Liver (tissue), 9 donors: ENCODE results near the gene EPSTI1. TPM values are rescaled to one million over a fixed set of nuclear protein-coding genes. Genes with fewer than 3 reads are reported as not detected.

Experiments used
- DNase-seq: peaks from one replicate; pipeline ENCODE4 v3.0.0-alpha.2; 2017; ENCODE audit warnings: low spot score
- H3K27ac ChIP-seq, 2 donors: one replicate each; pipeline ENCODE4 v1.7.0; 2013; ENCODE audit warnings: inconsistent platforms in 2 of 2, low read length in 2 of 2, control low read depth in 1 of 2, low read depth in 1 of 2, mild to moderate bottlenecking in 1 of 2
- H3K27me3 ChIP-seq, 4 donors: one replicate each; pipeline versions ENCODE4 v1.6.1 to v1.7.0; 2013; ENCODE audit warnings: low read length in 3 of 4, inconsistent platforms in 1 of 4, mild to moderate bottlenecking in 1 of 4, moderate library complexity in 1 of 4; ENCODE audit not compliant: control insufficient read depth in 4 of 4, insufficient read depth in 4 of 4
- H3K36me3 ChIP-seq, 4 donors: one replicate each; pipeline versions ENCODE4 v1.6.1 to v1.7.0; 2013; ENCODE audit warnings: low read length in 3 of 4, mild to moderate bottlenecking in 3 of 4, low read depth in 1 of 4, moderate library complexity in 1 of 4; ENCODE audit not compliant: control insufficient read depth in 4 of 4, insufficient read depth in 3 of 4
- H3K4me1 ChIP-seq, 4 donors: one replicate each; pipeline versions ENCODE4 v1.6.1 to v1.7.0; 2013; ENCODE audit warnings: low read length in 3 of 4, mild to moderate bottlenecking in 3 of 4, moderate library complexity in 1 of 4; ENCODE audit not compliant: control insufficient read depth in 4 of 4, insufficient read depth in 4 of 4
- H3K4me3 ChIP-seq, 3 donors: one replicate each; pipeline versions ENCODE4 v1.6.1 to v1.7.0; 2013; ENCODE audit warnings: low read length in 3 of 3, control low read depth in 1 of 3, low read depth in 1 of 3, mild to moderate bottlenecking in 1 of 3
- H3K9ac ChIP-seq, 2 donors: one replicate each; pipeline ENCODE4 v1.7.0; 2013; ENCODE audit warnings: low read length in 2 of 2, mild to moderate bottlenecking in 2 of 2, moderate library complexity in 2 of 2, control low read depth in 1 of 2, low read depth in 1 of 2
- H3K9me3 ChIP-seq, 4 donors: one replicate each; pipeline versions ENCODE4 v1.6.1 to v1.7.0; 2013; ENCODE audit warnings: low read length in 3 of 4; ENCODE audit not compliant: control insufficient read depth in 4 of 4
- ATF3 ChIP-seq: IDR thresholded peaks from 2 replicates; pipeline ENCODE4 v1.6.1; 2016; ENCODE audit warnings: antibody characterized with exemption
- CTCF ChIP-seq: fragments of 150-350 bp; IDR thresholded peaks from 2 replicates; pipeline ENCODE4 v1.5.1; 2017; ENCODE audit warnings: improper control_type of control experiment, low read depth, low read length; ENCODE audit not compliant: missing input control
- EGR1 ChIP-seq, 2 donors: IDR thresholded peaks; 2 replicates each; pipeline ENCODE4 v1.6.1; 2016 to 2018; ENCODE audit warnings: antibody characterized with exemption in 2 of 2, low read depth in 2 of 2
- FOXA1 ChIP-seq: IDR thresholded peaks from 2 replicates; pipeline ENCODE4 v1.6.1; 2016; ENCODE audit warnings: antibody characterized with exemption
- FOXA2 ChIP-seq: IDR thresholded peaks from 2 replicates; pipeline ENCODE4 v1.6.1; 2016; ENCODE audit warnings: antibody characterized with exemption
- GABPA ChIP-seq, 2 donors: IDR thresholded peaks in 1 of 2; conservative IDR thresholded peaks in 1 of 2; 2 replicates each; pipeline ENCODE4 v1.6.1; 2016; ENCODE audit warnings: antibody characterized with exemption in 2 of 2, mild to moderate bottlenecking in 1 of 2, moderate library complexity in 1 of 2
- HNF4A ChIP-seq, 2 donors: conservative IDR thresholded peaks; 2 replicates each; pipeline ENCODE4 v1.6.1; 2016; ENCODE audit warnings: antibody characterized with exemption in 2 of 2, mild to moderate bottlenecking in 2 of 2
- HNF4G ChIP-seq: IDR thresholded peaks from 2 replicates; pipeline ENCODE4 v1.6.1; 2016; ENCODE audit warnings: antibody characterized with exemption
- JUND ChIP-seq, 2 donors: IDR thresholded peaks; 2 replicates each; pipeline ENCODE4 v1.6.1; 2016; ENCODE audit warnings: antibody characterized with exemption in 2 of 2
- MAX ChIP-seq: IDR thresholded peaks from 2 replicates; pipeline ENCODE4 v1.6.1; 2016; ENCODE audit warnings: antibody characterized with exemption
- NR2F2 ChIP-seq: IDR thresholded peaks from 2 replicates; pipeline ENCODE4 v1.6.1; 2016; ENCODE audit warnings: antibody characterized with exemption
- RAD21 ChIP-seq, 2 donors: IDR thresholded peaks; 2 replicates each; pipeline ENCODE4 v1.6.1; 2016; ENCODE audit warnings: antibody characterized with exemption in 2 of 2, mild to moderate bottlenecking in 2 of 2
- REST ChIP-seq: IDR thresholded peaks from 2 replicates; pipeline ENCODE4 v1.6.1; 2016; ENCODE audit warnings: antibody characterized with exemption, mild to moderate bottlenecking
- RXRA ChIP-seq, 2 donors: IDR thresholded peaks; 2 replicates each; pipeline ENCODE4 v1.6.1; 2017 to 2018; ENCODE audit warnings: antibody characterized with exemption in 2 of 2, mild to moderate bottlenecking in 1 of 2
- TAF1 ChIP-seq: conservative IDR thresholded peaks from 2 replicates; pipeline ENCODE4 v1.6.1; 2016; ENCODE audit warnings: antibody characterized with exemption, mild to moderate bottlenecking
- ZBTB33 ChIP-seq: IDR thresholded peaks from 2 replicates; pipeline ENCODE4 v1.6.1; 2016; ENCODE audit warnings: antibody characterized with exemption
- WGBS: extraction: QIAGEN DNeasy Blood & Tissue Kit; methylation state at CpG from one replicate; pipeline ENCODE4 v1.1.7; 2013; 5-methylcytosine and 5-hydroxymethylcytosine counted together
- polyA plus RNA-seq, 2 donors: library from polyadenylated mRNA; stranded (reverse) in 1 of 2; unstranded in 1 of 2; fragments of 200-250 nt in 1 of 2; fragments of >200 nt in 1 of 2; fragmentation: Nextera tagmentation in 1 of 2; extraction: Ambion mirVana in 1 of 2; gene quantifications; one replicate each; pipeline versions ENCODE4 v1.2.1 to v1.2.3, GENCODE V29; 2013 to 2015
- total RNA-seq, 2 donors: library from RNA; depleted of rRNA; stranded (reverse); fragments of >200 nt; gene quantifications; one replicate each; pipeline ENCODE4 v1.2.3, GENCODE V29; 2014
- donor health status: healthy.
- donor health status: healthy.
- donor health status: healthy.
- donor health status: healthy.
- donor health status: healthy.

EPSTI1 gene
- total and polyA plus RNA-seq, 4 donors: 2.1 to 20.3 (median 4.2) TPM

- Histone ChIP-seq H3K27ac (peak overlapping the region in 1 of 2 donors; percentile 92), H3K4me3 (peak overlapping the region in 2 of 3 donors; percentile 63 to 98), H3K9me3 (no peaks in the 10 kb centered on the region), H3K27me3 (no peaks in the 10 kb centered on the region), H3K9ac (peak overlapping the region in 1 of 2 donors; percentile 39), H3K36me3 (peaks cover 0 to 4% (median 0%) of the 10 kb centered on the region in 4 donors), H3K4me1 (peaks cover 2 to 14% (median 11%) of the 10 kb centered on the region in 4 donors)
- 78% methylated on average over 12 of the region's 12 CpGs for WGBS
- TF ChIP-seq CTCF: no peak
- no peak for DNase-seq
Observed at GRCh38 chr13:43022934-43023288, 30.9 kb upstream of the EPSTI1 start.

GRCh38 chr13:43021926-43022670 lies 30.1 kb upstream of the EPSTI1 start:
- Histone ChIP-seq H3K27ac (no peak overlapping the region), H3K36me3 (no peaks in the 10 kb centered on the region), H3K9ac (no peak overlapping the region), H3K4me1 (peaks cover 2 to 14% (median 11%) of the 10 kb centered on the region in 4 donors), H3K9me3 (no peaks in the 10 kb centered on the region), H3K27me3 (no peaks in the 10 kb centered on the region), H3K4me3 (no peak overlapping the region)
- WGBS: 91% methylated on average over 11 of the region's 11 CpGs
- TF ChIP-seq RXRA (IDR thresholded peaks at IDR 0.05) (no peak), ZBTB33 (no peak)
- no peak for DNase-seq

- no peaks in the 10 kb centered on the region for H3K27me3 ChIP-seq
- no peaks in the 10 kb centered on the region for H3K9me3 ChIP-seq
- no peak overlapping the region for H3K9ac ChIP-seq
- DNase-seq: no peak
- no peaks in the 10 kb centered on the region for H3K36me3 ChIP-seq
- H3K4me1 ChIP-seq: peaks cover 2 to 14% (median 9%) of the 10 kb centered on the region in 4 donors
- no peak overlapping the region for H3K27ac ChIP-seq
- WGBS: 82% methylated on average over 1 of the region's 1 CpG
- no peak overlapping the region for H3K4me3 ChIP-seq
- no peak for TF ChIP-seq EGR1 (IDR thresholded peaks at IDR 0.05; ENCODE audit: low read depth in 2 of 2)
- no peak for TF ChIP-seq ATF3
- TF ChIP-seq FOXA2: no peak
- no peak for TF ChIP-seq NR2F2
- TF ChIP-seq GABPA (IDR thresholded peaks at IDR 0.05 in 1 of 2, conservative IDR thresholded peaks at IDR 0.05 in 1 of 2): no peak
- TF ChIP-seq TAF1: no peak
- no peak for TF ChIP-seq HNF4A (conservative IDR thresholded peaks at IDR 0.05)
- TF ChIP-seq ZBTB33: no peak
- no peak for TF ChIP-seq RAD21 (IDR thresholded peaks at IDR 0.05)
- TF ChIP-seq MAX: no peak
- no peak for TF ChIP-seq RXRA (IDR thresholded peaks at IDR 0.05)
- TF ChIP-seq HNF4G: no peak
- TF ChIP-seq JUND (IDR thresholded peaks at IDR 0.05): no peak
- no peak for TF ChIP-seq REST
- no peak for TF ChIP-seq FOXA1
Observed at GRCh38 chr13:43020794-43021193, 28.8 kb upstream of the EPSTI1 start.
